Activated naive CD4-positive, alpha-beta T cell treated with anti-CD3 and anti-CD28 coated beads for 36 hours (primary cell): ENCODE results near the gene GOLGA1. TPM values are rescaled to one million over a fixed set of nuclear protein-coding genes. Genes with fewer than 3 reads are reported as not detected.
"Not testable (repeated sequence)": the region's sequence is repeated elsewhere in the genome, so short reads cannot be mapped to it uniquely, and the experiment has no call there.

ENCODE experiments used
- CTCF ChIA-PET: fragments of 350-600 bp; sonication (Branson Sonifier 250); formaldehyde crosslinking; loops from one replicate; lab custom pipeline; 2021; ENCODE audit warnings: antibody characterized with exemption; lab: Charles Lee
- DNase-seq: peaks from one replicate; pipeline ENCODE4 v3.0.0-alpha.2; 2020
- H3K27ac Mint-ChIP-seq: one replicate; pipeline ENCODE4 v1.8.0; 2021; ENCODE audit warnings: mild to moderate bottlenecking, mixed read lengths
- H3K27me3 Mint-ChIP-seq: one replicate; pipeline ENCODE4 v1.8.0; 2021; ENCODE audit warnings: low read depth, mixed read lengths
- H3K36me3 Mint-ChIP-seq: one replicate; pipeline ENCODE4 v1.8.0; 2021; ENCODE audit warnings: low read depth, mixed read lengths
- H3K4me1 Mint-ChIP-seq: one replicate; pipeline ENCODE4 v1.8.0; 2021; ENCODE audit warnings: low read depth, mixed read lengths
- H3K4me3 Mint-ChIP-seq: one replicate; pipeline ENCODE4 v1.8.0; 2021; ENCODE audit warnings: mild to moderate bottlenecking, moderate library complexity, mixed read lengths
- H3K9me3 Mint-ChIP-seq: one replicate; pipeline ENCODE4 v1.8.0; 2021; ENCODE audit warnings: mixed read lengths
- intact Hi-C: fragments of 100-400 bp; cut with micrococcal nuclease; formaldehyde crosslinking; loops from one replicate; pipeline ENCODE4 v1.15.1; 2023
- total RNA-seq, 2 experiments: library from RNA; stranded (reverse); gene quantifications; one replicate each; pipeline ENCODE4 v1.2.3, GENCODE V29; 2021

GOLGA1 gene
- total RNA-seq, 2 experiments from 2014 or later = 14.3 to 15.8 TPM

DNA sequence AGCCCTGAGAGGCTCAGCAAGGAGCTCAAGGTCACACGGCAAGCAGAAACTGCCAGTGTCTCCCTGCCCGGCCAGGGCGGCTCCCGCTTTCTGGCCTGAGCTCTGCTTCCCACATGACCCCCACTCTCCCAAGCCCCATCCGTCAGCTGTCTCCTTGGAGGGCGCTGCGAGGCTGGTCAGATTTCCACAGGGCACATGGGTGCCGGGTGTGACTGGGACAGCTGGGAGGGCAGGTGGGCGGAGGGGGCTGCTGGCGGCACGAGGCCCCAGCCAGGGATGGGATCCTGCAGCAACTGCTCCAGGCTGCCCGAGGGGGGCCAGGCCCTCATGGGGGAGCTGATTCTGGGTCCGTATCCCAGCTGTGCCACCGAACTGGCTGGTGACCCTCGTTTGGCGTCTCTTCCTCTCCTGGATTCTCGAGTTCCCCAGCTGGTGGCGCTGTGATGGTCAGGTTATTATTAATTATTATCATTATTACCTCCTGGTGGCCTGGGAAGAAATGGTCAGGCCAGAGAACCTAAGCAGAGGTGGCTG is 100.5 kb downstream of the GOLGA1 start:
- intact Hi-C loops = no loop called here
- Mint-ChIP-seq H3K4me1 (no peaks in the 10 kb centered on the region), H3K9me3 (no peaks in the 10 kb centered on the region), H3K27me3 (peaks cover 25% of the 10 kb centered on the region), H3K4me3 (no peak overlapping the region), H3K27ac (no peak overlapping the region), H3K36me3 (no peaks in the 10 kb centered on the region)
- CTCF ChIA-PET = interaction anchor here (0.7 to 4.3 kb wide), 6 partner anchors 8 to 67 kb away, joined by 3 to 37 read pairs (median 4); partner anchors contain the start of gene WDR38
- DNase-seq = no peak

DNA sequence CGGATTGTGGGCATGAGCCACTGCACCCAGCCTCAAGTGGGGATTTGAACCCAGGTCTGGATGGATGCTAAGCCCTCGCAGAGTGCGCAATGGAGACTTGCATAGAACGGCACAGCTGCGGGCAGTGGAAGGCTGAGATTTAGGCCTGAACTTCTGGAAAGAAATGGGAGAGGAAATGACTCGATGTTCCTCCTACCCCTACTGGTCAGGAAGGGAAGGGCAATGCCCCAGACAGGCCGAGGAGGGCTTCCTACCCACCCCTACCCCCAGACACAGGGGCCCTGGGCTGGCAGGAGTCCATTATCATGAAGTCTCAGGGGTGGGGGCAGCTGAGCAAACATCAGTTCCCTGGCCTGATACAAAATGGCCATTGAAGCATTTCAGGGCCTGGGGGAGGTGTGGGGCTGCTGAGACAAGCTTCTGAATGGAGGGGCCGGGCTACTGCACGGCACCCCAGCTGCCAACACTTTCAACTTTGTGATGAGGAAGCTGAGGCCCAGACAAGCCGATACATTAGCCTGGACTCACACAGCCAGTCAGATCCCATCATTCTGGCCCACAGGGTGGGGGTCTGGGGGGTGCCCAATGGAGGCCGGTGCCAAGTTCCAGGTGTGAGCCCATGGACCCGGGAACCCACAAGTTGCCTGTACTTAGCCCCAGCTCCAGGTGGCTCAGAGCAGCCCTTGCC is 101.1 kb downstream of the GOLGA1 start:
- no peaks in the 10 kb centered on the region for H3K36me3 Mint-ChIP-seq
- no peak overlapping the region for H3K4me3 Mint-ChIP-seq
- H3K4me1 Mint-ChIP-seq = no peaks in the 10 kb centered on the region
- CTCF ChIA-PET = interaction anchor here (0.7 to 4.3 kb wide), 6 partner anchors 9 to 66 kb away, joined by 3 to 37 read pairs (median 4); partner anchors contain the start of gene WDR38
- intact Hi-C loops = no loop called here
- H3K9me3 Mint-ChIP-seq = no peaks in the 10 kb centered on the region
- peaks cover 25% of the 10 kb centered on the region for H3K27me3 Mint-ChIP-seq
- no peak for DNase-seq
- no peak overlapping the region for H3K27ac Mint-ChIP-seq

DNA sequence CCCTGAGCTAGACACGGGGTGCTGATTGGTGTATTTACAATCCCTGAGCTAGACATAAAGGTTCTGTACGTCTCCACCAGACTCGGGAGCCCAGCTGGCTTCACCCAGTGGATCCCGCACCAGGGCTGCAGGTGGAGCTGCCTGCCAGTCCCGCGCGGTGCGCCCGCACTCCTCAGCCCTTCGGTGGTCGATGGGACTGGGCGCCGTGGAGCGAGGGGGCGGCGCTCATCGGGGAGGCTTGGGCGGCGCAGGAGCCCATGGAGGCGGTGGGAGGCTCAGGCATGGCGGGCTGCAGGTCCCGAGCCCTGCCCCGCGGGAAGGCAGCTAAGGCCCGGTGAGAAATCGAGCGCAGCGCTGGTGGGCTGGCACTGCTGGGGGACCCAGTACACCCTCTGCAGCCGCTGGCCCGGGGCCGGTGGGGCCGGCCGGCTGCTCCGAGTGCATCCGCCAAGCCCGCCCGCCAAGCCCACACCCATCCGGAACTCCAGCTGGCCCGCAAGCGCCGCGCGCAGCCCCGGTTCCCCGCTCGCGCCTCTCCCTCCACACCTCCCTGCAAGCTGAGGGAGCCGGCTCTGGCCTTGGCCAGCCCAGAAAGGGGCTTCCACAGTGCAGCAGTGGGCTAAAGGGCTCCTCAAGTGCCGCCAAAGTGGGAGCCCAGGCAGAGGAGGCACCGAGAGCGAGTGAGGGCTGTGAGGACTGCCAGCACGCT is 102.2 kb downstream of the GOLGA1 start:
- intact Hi-C loops = not testable (repeated sequence)

DNA sequence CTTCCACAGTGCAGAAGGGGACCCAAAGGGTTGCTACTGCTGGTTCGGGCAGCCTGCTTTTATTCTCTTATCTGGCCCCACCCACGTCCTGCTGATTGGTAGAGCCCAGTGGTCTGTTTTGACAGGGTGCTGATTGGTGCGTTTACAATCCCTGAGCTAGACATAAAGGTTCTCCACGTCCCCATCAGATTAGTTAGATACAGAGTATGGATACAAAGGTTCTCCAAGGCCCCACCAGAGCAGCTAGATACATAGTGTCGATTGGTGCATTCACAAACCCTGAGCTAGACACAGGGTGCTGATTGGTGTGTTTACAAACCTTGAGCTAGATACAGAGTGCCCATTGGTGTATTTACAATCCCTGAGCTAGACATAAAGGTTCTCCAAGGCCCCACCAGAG is 102.8 kb downstream of the GOLGA1 start:
- H3K9me3 Mint-ChIP-seq, H3K4me1 Mint-ChIP-seq, DNase-seq, H3K27ac Mint-ChIP-seq, H3K36me3 Mint-ChIP-seq, H3K4me3 Mint-ChIP-seq, intact Hi-C loops: not testable (repeated sequence)
- CTCF ChIA-PET = interaction anchor here (0.6 to 1.9 kb wide), 3 partner anchors 15 to 420 kb away, joined by 4 to 6 read pairs (median 6); partner anchors contain the start of gene WDR38
- H3K27me3 Mint-ChIP-seq = peaks cover 23% of the 10 kb centered on the region

More for the DNA sequence above, 102.2 kb downstream of the GOLGA1 start:
- H3K9me3 Mint-ChIP-seq, H3K27ac Mint-ChIP-seq, H3K4me3 Mint-ChIP-seq, DNase-seq, H3K36me3 Mint-ChIP-seq, H3K4me1 Mint-ChIP-seq: not testable (repeated sequence)
- H3K27me3 Mint-ChIP-seq = peaks cover 23% of the 10 kb centered on the region
- CTCF ChIA-PET = interaction anchor here (0.6 to 1.9 kb wide), 3 partner anchors 15 to 421 kb away, joined by 4 to 6 read pairs (median 6); partner anchors contain the start of gene WDR38

DNA sequence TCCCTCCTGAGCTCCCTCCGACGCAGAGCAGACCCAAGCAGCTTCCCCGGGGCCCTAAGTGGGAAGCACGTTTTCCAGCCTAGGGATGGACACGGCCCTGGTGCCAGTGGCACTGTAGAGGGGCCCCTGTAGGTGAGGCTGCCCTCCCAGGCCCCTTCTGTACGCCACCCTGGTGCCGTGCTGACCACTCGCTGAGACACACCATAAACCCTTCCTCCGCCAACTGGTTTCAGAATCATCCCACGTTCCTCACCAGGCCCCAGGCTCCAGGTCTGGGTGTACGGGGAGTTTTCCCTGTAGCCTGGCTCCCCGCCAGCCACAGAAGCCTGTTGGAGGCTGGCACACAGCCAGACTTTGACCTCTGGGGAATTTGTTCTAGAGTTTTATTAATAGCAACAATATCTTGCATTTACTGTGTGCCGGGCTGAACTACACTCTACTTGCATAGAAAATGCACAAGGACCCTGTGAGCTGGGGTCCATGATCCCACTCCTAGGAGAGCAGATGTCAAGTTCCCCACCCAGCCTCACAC is 105.8 kb downstream of the GOLGA1 start:
- no peak for DNase-seq
- Mint-ChIP-seq H3K4me1 (no peaks in the 10 kb centered on the region), H3K4me3 (no peak overlapping the region), H3K36me3 (no peaks in the 10 kb centered on the region), H3K27me3 (peaks cover 28% of the 10 kb centered on the region), H3K9me3 (no peaks in the 10 kb centered on the region), H3K27ac (no peak overlapping the region)
- CTCF ChIA-PET = no interaction called here
- intact Hi-C loops = no loop called here

DNA sequence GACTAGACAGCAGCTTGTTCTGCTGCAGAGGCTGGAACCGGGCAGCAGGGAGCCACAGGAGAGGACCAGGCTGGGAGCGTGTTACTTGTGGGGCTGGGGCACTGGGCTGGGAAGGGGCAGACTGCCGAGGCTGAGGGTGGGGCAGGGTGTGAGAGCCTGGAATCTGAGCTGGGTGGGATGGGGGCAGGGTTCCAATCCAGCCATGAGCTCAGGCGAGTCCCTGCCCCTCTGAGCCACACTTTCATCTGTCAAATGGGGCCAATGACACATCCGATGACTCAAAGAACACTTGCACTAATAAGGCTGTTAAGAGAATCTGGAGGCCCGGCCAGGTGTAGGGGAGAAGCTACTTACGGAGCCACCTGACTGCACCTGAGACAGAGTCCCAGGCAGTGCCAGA is 106.3 kb downstream of the GOLGA1 start:
- CTCF ChIA-PET = interaction anchor here (0.6 to 1.1 kb wide), 2 partner anchors 12 to 56 kb away, joined by 3 read pairs; no protein-coding TSS in a partner anchor
- Mint-ChIP-seq H3K27me3 (peaks cover 28% of the 10 kb centered on the region), H3K27ac (no peak overlapping the region), H3K36me3 (no peaks in the 10 kb centered on the region), H3K4me1 (no peaks in the 10 kb centered on the region), H3K4me3 (no peak overlapping the region), H3K9me3 (no peaks in the 10 kb centered on the region)
- no peak for DNase-seq
- intact Hi-C loops = no loop called here

DNA sequence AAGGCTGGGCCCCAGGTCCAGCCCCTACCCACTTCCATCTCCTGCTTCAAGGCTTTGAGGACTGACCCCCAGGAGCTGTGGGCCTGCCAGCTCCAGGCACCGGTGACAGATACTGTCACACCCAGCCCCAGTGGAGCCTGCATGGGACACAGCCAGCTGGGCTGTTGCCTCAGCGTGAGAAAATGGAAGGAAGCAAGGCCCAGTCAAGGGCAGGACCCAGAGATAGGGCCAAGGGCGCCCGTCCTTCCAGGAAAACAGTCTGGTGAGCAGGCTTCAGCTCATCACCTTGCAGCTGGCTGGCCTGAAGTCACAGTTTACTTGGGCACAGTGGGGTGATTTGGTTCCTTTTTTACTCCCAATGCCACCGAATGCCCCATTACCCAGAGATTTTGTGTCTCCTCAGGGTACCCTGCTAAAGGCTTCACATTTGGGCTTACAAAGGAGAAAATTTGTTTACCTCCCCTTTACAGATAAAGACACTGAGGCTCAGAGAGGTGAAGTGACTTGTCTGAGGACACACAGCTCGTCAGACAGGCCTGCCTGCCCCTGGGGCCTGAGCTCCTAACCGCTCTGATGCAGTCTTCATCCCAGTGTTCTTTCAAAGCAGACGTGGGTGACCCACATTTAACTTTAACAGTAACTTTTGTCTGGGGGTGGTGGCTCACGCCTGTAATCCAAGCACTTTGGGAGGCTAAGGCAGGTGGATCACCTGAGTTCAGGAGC is 109.1 kb downstream of the GOLGA1 start:
- no peaks in the 10 kb centered on the region for H3K9me3 Mint-ChIP-seq
- no peaks in the 10 kb centered on the region for H3K4me1 Mint-ChIP-seq
- CTCF ChIA-PET = interaction anchor here (1.7 kb wide), 1 partner anchor 20 kb away, joined by 7 read pairs; no protein-coding TSS in a partner anchor
- H3K4me3 Mint-ChIP-seq = no peak overlapping the region
- intact Hi-C loops = no loop called here
- H3K36me3 Mint-ChIP-seq = no peaks in the 10 kb centered on the region
- no peak for DNase-seq
- H3K27ac Mint-ChIP-seq = no peak overlapping the region
- peaks cover 8% of the 10 kb centered on the region for H3K27me3 Mint-ChIP-seq

DNA sequence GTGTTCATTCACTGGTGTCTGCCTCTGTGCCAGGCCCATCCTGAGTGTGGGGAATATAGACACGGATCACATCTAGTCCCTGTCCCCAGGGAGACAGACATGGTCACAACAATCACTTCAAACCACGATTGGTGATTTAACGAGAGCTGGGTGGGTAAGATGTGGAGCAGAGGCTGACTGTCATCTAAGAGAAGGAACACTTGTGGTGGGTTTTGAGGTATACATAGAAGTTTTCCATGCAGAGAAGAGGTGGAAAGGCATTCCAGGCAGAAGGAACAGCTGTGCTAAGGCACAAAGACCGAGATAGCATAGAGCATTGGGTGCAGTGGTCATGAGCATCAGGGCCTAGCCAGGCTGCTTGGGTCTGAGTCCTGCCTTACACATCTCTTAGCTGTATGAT is 110.3 kb downstream of the GOLGA1 start:
- no peaks in the 10 kb centered on the region for H3K36me3 Mint-ChIP-seq
- no peak overlapping the region for H3K27ac Mint-ChIP-seq
- CTCF ChIA-PET = interaction anchor here (1.7 kb wide), 1 partner anchor 22 kb away, joined by 7 read pairs; no protein-coding TSS in a partner anchor
- H3K4me1 Mint-ChIP-seq = no peaks in the 10 kb centered on the region
- no peaks in the 10 kb centered on the region for H3K9me3 Mint-ChIP-seq
- peaks cover 5% of the 10 kb centered on the region for H3K27me3 Mint-ChIP-seq
- intact Hi-C loops = no loop called here
- DNase-seq = no peak
- H3K4me3 Mint-ChIP-seq = no peak overlapping the region

DNA sequence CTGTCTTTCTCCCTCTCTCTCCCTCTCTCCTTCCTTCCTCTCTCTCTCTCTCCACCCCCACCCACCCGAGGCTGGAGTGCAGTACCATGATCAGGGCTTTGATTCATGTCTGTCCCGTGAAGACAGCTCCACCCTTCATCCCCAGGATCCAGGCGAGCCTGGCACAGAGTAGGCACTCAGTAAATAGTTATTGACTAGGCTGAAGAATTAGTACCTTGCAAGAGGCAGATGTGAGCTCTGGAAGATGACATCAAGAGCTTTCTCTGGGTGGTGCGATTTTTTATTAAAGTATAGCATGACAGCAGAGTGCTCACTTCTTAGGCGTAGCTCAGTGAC is 111.6 kb downstream of the GOLGA1 start:
- no peak overlapping the region for H3K4me3 Mint-ChIP-seq
- H3K9me3 Mint-ChIP-seq = no peaks in the 10 kb centered on the region
- CTCF ChIA-PET = no interaction called here
- no peaks in the 10 kb centered on the region for H3K4me1 Mint-ChIP-seq
- intact Hi-C loops = no loop called here
- no peaks in the 10 kb centered on the region for H3K36me3 Mint-ChIP-seq
- no peak for DNase-seq
- no peak overlapping the region for H3K27ac Mint-ChIP-seq
- H3K27me3 Mint-ChIP-seq = peaks cover 5% of the 10 kb centered on the region

DNA sequence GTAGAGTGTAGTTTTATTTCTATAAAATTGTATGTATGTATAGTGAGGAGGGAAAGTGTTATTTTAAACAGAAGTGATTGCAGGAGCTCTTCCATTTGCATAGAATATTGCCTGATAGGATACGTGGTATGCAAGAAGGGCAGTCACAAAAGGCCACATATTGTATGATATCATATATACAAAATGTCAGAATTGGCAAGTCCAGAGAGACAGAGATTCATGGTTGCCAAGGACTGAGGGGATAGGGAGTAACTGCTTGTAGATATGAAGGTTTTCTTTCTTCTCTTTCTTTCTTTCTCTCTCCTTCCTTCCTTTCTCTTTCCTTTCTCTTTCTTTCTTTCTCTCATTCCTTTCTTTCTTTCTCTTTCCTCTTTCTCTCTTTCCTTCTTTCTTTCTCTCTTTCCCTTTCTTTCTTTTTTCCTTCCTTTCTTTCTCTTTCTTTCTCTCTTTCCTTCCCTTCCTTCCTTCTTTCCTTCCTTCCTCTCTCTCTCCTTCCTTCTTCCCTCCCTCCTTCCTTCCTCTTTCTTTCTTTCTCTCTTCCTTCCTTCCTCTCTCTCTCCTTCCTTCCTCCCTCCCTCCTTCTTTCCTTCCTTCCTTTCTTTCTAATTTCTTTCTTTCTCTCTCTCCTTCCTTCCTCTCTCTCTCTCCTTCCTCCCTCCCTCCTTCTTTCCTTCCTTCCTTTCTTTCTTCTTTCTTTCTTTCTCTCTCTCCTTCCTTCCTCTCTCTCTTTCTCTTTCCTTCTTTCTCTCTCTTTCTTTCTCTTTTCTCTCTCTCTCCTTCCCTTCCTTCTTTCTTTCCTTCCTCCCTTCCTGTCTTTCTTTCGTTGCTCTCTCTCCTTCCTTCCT is 112.2 kb downstream of the GOLGA1 start:
- H3K27ac Mint-ChIP-seq = no peak overlapping the region
- H3K36me3 Mint-ChIP-seq = no peaks in the 10 kb centered on the region
- H3K9me3 Mint-ChIP-seq = no peaks in the 10 kb centered on the region
- DNase-seq = no peak
- CTCF ChIA-PET = no interaction called here
- H3K4me3 Mint-ChIP-seq = no peak overlapping the region
- intact Hi-C loops = no loop called here
- no peaks in the 10 kb centered on the region for H3K4me1 Mint-ChIP-seq
- peaks cover 5% of the 10 kb centered on the region for H3K27me3 Mint-ChIP-seq
